Measurements from ENCODE around the gene CKM.
"Not testable (repeated sequence)": the region's sequence is repeated elsewhere in the genome, so short reads cannot be mapped to it uniquely, and the experiment has no call there.

The CKM gene

GRCh38 chr19:45349430-45349941 is 26.8 kb upstream of the CKM start:
- no peak for DNase-seq (ENCODE audit: low read depth in 1 of 2, low spot score in 1 of 2)

DNA sequence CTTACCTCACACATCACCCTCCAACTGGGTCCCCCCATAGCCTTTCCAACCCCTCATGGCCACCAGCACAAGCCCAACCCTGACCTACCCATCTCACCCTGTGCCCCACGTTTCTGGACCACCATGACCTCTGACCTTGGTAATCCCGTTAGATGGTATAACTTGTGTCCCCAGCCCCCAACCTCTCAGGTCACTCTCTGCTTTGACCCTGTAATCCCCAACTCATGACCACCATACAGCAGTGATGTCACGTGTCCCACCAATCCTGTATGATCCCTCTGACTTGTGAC is 26.4 kb upstream of the CKM start:
- no peak for DNase-seq (ENCODE audit: low read depth in 1 of 2, low spot score in 1 of 2)

DNA sequence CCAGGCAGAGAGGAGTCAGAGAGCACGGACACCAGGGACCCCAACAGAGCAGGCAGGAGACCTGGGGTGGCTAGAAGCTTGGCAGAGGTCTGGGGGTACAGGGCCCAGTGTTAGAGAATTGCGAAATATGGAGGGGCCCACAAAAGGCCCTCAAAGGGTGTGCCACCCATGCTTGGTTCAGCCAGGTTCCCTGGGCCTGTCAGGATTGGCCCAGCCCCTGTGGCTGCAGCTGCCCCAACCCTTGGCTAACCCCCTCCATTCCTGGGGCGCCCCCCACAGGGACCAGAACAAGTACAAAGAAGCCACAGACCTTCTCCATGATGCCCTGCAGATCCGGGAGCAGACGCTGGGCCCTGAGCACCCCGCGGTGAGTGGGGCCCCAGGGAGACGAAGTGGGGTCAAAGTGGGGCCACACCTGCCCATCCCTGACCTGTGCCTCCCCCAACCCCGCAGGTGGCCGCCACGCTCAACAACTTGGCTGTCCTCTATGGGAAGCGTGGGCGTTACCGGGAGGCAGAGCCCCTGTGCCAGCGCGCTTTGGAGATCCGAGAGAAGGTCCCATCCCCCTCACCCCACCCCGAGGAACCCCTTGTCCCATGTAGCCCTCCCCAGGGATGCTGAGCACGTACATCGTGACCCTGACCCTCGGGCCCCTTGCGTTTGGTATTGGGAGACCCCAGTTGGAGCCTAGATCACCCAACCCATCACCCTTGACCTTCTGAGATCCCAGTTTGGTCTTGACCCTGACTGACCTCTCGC is 25.9 kb upstream of the CKM start:
- DNase-seq (ENCODE audit: low read depth in 1 of 2, low spot score in 1 of 2), result no peak

DNA sequence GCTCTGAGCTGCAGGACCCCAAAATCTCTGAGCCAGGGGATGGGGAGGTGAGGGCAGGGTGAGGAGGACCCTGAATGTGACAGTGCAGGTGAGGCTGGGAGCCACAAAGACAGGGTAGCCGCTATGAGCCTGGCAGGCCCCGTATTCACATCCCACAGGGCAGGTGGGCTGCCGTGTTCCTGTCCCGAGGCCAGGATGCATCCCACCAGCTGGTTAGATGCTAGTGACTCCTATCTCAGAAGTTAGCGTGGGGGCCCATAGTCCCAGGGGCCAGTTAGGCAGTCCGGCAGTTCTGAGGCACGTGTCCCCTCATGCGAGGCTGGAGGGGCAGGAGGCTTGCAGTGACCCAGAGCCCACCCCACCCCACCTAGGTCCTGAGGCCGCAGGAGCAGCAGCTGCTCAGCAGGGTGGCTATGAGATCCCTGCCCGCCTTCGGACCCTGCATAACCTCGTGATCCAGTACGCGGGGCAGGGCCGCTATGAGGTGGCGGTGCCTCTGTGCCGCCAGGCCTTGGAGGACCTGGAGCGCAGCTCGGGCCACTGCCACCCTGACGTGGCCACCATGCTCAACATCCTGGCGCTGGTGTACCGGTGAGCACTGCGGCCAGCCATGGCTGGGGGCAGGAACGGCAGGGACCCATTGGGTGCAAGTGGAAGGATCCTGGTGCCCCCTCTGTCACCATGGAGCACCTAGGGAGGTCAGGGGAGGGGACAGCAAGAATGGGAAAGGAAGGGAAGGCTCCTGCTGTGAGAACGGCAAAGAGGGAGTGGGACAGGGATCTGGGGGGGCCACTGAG is 25.1 kb upstream of the CKM start:
- DNase-seq (ENCODE audit: low read depth in 1 of 2, low spot score in 1 of 2), result no peak

DNA sequence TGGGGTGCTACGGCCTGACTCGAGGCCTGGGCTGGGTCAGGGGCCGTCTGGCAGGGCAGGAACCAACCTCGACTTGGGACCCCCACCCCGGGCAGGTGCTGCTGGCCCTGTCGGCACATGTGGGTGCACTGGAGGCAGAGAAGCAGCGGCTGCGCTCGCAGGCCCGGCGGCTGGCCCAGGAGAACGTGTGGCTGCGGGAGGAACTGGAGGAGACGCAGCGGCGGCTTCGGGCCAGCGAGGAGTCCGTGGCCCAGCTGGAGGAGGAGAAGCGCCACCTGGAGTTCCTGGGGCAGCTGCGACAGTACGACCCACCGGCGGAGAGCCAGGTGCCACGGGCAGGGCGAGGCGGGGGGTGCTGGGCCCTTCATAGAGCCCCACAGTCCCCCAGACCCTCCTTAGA is 23.8 kb upstream of the CKM start:
- DNase-seq (ENCODE audit: low read depth in 1 of 2, low spot score in 1 of 2), result no peak

DNA sequence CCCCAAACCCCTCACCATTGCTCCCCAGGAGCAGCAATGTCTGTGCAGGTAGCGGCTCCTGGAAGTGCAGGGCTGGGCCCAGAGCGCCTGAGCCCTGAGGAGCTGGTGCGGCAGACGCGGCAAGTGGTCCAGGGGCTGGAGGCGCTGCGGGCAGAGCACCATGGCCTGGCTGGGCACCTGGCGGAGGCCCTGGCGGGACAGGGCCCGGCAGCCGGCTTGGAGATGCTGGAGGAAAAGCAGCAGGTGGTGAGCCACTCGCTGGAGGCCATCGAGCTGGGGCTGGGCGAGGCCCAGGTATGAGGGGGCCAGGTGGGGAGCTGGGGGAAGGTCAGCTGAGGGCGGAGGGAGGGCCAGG is 22.8 kb upstream of the CKM start:
- no peak for DNase-seq (ENCODE audit: low read depth in 1 of 2, low spot score in 1 of 2)

DNA sequence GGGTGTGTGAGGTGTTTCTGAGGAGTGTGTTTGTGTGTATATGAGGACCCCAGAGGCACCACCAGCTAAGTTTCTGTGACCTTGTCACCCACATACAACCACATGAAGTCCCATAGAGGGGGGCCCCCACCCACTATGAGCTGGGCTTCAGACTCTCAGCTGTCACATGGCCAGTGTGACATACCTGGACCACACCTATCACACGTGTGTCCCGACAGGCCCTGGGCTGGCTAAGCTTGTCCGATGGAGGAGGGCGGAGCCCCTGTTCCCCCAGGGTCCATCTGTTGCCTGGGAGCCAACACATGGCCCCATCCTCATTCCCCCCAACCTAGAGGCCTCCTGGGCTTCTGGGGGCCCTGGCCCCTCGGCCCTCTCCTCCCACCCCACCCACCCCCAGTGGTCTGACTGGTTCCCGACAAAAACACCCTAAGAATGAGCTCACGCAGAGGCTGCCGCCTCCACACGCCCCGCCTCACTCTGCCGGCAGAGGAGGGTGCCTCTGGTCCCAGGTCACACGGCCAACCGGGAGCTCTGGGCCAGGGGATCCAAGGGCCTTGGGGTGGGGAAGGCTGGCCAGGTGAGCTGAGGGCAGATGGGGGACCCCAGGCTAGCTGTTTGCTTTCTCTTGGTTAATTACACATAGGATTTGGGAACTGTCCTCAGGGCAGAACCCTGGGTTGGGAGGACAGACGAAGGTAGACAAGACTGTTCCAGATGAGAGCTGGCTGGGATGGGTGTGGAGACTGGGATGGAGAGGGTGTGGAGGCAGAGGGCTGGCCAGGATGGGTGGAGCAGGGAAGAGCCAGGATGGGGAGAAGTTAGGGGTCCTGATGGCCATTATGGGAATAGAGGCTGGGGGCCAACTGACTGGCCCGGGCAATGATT is 22.2 kb upstream of the CKM start:
- no peak for DNase-seq (ENCODE audit: low read depth in 1 of 2, low spot score in 1 of 2)

DNA sequence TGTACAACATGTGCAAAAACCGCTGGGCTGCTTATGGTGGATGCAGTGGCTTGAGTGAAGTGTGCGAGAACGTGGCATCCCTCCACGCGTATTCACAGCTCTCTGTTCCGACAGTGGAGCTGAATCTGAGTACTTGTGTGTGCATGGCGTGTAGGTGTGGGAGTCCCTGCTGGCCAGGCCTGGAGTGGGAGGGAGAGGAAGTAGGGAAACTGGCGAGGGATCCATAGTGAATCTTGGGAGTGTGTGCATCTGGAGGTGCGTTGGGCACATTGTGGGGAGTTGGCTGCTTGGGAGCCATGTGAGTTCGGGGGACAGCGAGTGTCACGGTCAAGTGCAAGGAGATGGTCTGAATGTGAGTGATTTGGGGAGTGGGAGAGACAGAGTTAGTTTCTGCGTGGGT is 20.2 kb upstream of the CKM start:
- no peak for DNase-seq (ENCODE audit: low read depth in 1 of 2, low spot score in 1 of 2)

DNA sequence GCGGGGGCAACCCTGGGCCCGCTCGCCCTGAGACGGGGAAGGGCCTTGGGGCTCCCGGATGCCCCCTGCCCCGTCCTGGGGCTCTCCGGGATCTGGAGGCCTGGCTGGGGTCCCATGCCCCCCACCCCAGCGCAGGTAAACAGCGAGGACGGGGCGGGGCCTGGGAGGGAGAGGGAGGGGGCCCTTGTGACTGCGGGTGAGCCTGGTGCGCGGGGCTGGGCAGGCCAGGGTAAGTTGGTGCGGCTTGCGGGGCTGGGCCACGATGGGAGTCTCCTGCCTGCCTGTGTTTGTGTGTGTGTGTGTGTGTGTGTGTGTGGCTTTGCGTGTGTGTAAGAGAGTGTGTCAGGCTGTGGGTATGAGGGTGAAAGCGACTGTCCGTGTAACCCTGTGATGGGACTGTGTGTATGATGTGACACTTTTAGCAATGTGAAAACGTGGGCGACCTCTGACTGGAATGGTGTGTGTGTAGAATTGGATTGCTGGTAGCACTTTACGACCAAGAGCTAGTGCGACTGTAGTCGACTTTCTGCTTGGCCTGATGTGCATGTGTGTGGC is 18.3 kb upstream of the CKM start:
- no peak for DNase-seq (ENCODE audit: low read depth in 1 of 2, low spot score in 1 of 2)

DNA sequence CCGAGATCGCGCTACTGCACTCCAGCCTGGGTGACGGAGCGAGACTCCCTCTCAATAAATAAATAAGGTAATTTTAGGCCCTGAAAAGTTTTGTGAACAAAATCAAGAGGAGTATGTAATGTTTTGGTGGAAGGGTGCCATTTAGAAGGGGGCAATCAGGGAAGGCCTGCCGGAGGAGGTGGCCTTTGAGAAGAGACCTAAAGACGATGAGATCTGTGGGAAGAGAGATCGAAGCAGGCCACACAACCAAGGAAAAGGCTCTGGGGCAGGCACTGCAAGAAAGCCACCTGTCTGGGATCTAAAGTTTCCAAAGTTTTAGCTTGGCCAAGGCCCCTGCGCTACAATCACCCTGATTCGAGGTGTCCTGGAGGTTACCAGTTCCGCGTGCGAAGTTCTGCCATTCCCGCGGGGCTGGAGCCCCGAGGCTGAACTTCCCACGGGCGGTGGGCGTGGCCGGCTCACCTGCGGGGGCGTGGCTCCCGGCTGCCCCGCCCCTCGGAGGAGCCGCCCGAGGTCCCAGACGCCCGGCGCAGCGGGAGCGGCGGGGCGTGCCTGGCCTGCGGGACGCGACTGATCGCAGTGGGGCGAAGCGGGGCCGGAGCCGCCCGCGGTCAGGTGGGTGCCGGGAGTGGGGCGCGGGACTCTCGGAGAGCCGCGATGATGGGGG is 17.7 kb upstream of the CKM start, which contains the start of gene KLC3:
Gene KLC3 (plus strand): TSS at position 519 of the 667 bp plus-strand sequence. CDS start 4,792 bp downstream, outside the sequence.
- peak; percentile 22 to 31 for DNase-seq (ENCODE audit: low read depth in 1 of 2, low spot score in 1 of 2)

GRCh38 chr19:45339629-45340028 is 17.0 kb upstream of the CKM start:
- no peak for DNase-seq (ENCODE audit: low read depth in 1 of 2, low spot score in 1 of 2)

- no peak for DNase-seq (ENCODE audit: low read depth in 1 of 2, low spot score in 1 of 2)
Observed at GRCh38 chr19:45336696-45337251, 14.1 kb upstream of the CKM start.

GRCh38 chr19:45334881-45335280 is 12.2 kb upstream of the CKM start:
- not testable (repeated sequence) for DNase-seq (ENCODE audit: low read depth in 1 of 2, low spot score in 1 of 2)

- DNase-seq (ENCODE audit: low read depth in 1 of 2, low spot score in 1 of 2), result no peak
Observed at GRCh38 chr19:45333609-45334303, 11.1 kb upstream of the CKM start.

DNA sequence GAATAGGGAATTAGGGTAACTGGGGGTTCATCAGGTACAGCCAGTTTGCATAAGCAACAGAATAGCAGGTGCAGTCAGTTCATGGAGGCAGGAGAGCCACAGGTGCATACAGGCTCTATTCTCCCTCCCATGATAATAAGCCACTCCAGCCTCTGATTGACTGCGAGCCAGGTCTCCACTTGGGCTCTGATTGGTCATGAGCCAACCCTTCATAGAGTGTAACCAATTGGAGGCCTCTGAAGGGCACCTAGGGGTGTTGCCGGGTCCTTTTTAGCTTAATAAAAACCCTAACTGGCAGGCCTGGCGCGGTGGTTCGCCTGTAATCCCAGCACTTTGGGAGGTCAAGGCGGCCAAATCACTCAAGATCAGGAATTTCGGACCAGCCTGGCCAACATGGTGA is 8.7 kb upstream of the CKM start:
- DNase-seq (ENCODE audit: low read depth in 1 of 2, low spot score in 1 of 2), result no peak

DNA sequence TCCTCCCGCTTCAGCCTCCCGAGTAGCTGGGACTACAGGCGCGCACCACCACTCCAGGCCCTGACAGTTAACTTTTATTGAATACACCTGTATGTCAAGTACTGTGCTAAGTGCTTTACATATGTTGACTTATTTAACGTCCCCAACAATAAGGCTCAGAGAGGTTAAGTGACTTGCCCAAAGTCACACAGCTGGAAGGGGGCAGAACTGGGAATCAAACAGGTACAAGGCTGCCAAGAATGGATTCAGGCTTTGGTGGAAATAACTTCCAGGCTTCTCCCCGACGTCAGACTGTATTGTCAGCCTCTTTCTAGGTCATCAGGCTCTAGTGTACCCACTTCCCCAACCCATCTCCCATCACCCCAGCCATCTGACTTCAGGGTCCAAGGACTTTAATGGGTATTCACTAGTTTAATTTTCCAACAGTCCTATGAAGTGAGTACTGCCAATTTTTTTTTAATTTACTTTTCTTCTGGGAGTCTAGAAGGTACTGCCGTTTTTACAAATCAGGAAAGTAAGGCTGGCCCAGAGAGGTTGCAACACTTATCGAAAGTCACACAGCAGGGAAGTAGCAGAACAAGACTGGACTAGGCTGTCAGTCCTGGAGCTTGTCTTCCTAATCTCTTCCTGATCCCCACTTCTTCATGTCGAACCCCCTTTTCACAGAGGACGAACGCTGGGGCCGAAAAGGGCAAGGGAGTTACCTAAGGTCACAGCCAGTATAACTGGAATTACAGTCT is 4.9 kb upstream of the CKM start:
- DNase-seq (ENCODE audit: low read depth in 1 of 2, low spot score in 1 of 2), result no peak

DNA sequence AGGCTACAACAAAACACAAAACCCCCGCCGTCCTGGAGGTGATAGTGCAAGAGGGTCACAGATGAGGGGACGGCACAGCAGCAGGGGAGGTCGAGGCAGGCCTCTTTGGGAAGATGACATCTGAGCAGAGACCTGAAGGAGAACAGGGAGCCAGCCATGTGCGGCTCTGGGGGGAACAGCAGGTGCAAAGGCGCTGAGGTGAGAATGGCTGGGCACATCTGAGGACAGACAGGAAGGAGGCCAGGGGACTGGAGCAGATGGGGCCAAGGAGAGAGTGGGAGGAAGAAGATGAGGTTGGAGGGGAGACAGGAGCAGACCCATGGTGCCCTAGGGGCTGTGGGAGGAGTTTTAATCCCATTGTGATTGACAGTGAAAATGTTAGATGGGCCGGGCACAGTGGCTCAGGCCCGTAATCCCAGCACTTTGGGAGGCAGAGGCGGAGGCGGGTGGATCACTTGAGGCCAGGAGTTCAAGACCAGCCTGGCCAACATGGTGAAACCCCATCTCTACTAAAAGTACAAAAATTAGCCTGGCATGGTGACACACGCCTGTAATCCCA is 1.8 kb upstream of the CKM start:
- no peak for DNase-seq (ENCODE audit: low read depth in 1 of 2, low spot score in 1 of 2)

DNA sequence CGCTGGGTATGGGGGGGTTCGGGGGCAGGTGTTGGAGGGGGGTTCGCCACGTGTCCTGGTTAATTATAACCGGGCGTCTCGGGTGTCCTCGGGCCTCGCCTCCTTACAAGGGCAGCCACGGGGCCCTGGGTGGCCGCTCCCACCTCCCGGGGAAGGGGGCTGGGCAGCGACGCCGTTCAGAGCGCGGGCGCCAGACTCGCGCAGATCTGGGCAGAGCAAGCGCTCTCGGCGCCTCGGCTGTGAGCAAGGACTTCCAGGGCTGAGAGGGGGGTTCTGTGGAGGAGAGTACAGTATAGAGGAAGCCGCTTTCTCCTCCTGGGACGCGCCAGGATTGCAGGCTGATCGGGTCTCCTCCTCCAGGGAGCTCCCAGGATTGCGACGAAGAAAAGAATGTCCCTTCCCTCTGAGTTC is 1.0 kb upstream of the CKM start:
- DNase-seq (ENCODE audit: low read depth in 1 of 2, low spot score in 1 of 2), result no peak

GRCh38 chr19:45322311-45322710 is 364 bp downstream of the CKM start:
- no peak for DNase-seq (ENCODE audit: low read depth in 1 of 2, low spot score in 1 of 2)
